NCI-H524 (cell line): ENCODE data around the gene MORN3.
A peak's percentile ranks its signal among the peaks of the same experiment; 100 is the strongest.
"Not testable (repeated sequence)": the region's sequence is repeated elsewhere in the genome, so short reads cannot be mapped to it uniquely, and the experiment has no call there.

Experiments
- DNase-seq, 2 experiments: peaks; one replicate each; lab custom pipeline; 2025; lab: John Stamatoyannopoulos, UW

The MORN3 gene

DNA sequence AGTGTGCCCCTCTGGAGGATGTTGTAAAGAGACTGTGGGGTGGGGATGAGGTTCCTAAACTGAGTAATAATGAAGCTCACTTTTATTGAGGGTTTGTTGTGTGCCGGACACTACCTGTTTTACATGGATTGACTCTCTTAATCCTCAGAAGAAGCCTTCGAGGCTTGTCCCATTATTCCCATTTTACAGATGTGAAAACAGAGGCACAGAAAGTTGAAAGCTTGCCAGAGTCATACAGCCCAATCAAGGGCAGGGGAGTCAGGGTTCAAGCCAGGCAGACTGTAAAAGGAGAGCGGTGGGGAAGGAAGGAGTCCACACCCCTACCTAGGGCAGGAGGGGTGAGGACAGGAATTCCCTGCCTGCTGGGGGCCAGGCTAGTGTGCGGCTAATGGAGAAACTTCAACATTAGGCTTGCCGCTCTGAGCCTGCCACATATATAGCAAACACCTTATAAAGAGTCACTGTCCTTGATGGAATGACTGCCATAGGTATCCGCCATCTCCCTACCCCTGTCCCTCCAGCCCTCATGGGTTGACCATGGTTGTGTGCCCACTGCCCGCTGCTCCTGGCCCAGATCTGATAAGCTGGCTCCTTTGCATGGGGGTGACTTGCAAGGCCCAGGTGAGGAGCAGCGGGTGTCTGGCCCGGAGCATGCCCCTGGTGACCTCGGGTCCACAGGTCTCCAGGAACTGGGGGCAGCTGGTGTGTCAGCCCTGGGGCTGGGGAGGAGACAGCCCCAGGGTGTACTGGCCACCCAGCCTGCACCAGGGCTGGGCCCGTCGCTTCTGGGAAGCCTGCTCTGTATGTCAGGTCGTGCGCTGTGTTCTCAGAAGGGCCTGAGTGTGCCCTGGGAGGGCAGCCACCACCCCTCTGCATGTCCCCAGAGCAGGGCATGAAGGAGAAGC, 30.9 kb downstream of the MORN3 start:
- DNase-seq, result no peak

DNA sequence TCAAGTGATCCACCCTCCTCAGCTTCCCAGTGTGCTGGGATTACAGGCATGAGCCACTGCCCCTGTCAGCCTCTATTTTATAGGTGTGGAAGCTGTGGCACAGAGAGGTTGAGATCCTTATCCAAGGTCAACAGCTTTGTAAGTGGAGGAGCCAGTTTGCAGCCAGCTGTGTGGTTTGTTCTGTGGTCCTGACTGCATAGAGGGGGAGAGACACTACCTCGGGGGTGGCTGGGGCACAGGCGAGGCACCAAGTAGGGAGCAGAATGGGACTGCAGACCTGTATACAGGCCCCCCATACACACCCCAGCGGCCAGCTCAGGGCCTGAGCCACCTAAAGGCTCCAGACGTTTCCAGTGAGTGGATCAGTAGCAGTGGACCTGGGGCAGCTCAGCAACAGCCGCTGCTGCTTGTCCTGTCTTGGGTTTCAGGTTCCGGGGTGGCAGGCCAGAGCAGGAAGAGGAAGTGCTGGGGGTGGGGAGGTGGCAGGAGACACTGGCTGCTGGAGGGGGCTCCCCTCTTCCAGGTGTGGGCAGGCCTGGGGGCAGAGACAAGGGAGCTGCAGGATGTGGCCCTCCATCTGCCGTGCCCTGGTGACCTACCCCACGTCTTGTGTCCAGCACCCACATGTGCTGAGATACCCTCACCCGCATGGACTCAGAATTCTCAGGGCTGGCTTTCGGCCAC, 32.1 kb downstream of the MORN3 start:
- no peak for DNase-seq

DNA sequence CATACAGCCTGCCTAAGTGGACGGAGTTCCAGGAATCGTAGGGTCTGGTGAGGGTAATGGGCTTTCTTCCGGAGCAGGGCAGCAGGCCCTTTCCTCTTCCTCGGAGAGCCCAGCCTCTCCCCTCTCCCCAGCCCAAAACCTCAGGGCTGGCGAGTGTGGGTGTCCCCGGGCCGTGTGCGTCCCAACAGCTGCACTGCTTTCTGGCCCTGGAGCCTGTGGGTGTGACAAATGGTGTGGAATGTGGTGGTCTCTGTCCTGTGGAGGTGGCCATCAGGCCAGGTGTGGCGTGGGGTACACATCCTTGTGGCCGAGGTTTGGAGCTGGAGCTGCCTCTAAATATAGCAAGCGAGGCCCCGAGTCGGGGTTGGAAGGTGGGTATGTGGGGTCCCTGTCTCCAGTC, 34.6 kb downstream of the MORN3 start:
- DNase-seq, result no peak

DNA sequence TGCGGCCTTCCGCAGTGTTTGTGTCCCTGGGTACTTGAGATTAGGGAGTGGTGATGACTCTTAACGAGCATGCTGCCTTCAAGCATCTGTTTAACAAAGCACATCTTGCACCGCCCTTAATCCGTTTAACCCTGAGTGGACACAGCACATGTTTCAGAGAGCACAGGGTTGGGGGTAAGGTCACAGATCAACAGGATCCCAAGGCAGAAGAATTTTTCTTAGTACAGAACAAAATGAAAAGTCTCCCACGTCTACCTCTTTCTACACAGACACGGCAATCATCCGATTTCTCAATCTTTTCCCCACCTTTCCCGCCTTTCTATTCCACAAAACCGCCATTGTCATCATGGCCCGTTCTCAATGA, 35.6 kb downstream of the MORN3 start:
- not testable (repeated sequence) for DNase-seq

DNA sequence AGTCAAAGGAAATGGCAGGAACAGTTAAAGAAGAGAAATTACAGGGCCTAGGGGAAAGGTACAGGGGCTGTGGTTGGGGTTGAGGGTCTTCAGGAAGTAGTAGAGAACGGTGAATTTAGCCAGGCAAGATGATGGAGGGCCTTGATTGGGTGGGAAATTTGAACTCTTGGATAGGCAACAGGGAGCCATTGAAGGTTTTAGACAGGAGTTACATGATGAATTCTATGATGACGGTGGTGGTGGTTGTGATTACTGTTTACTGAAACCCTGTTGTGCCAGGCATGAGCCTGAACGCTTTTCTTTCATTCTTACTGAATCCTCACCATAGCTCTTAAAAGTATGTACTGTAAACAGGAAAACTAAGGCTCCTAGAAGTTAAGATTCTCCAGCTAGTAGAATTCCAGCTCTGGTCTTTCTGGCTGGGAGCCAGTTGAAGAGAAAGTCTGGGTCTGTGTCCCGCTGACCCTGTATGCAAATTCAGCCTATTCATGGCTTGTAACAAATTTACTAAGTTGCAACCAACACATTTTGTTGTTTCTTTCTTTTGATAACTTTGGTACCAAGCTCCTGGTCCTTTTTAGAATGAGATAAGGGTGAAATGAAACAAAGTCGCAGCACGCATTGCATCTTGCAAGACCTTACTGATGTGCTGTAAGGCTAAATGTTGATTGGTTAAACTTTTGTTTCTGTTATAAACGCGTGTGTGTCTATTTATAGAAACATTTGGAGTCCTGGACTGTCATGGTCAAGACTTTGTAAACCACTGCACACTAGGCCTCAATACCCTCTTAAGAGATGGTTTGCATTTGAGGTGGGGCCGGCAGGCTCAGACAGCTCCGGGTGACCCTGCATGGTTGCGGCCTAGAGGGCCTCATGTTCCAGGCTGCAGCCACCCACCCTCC, 37.1 kb downstream of the MORN3 start:
- DNase-seq, result no peak

DNA sequence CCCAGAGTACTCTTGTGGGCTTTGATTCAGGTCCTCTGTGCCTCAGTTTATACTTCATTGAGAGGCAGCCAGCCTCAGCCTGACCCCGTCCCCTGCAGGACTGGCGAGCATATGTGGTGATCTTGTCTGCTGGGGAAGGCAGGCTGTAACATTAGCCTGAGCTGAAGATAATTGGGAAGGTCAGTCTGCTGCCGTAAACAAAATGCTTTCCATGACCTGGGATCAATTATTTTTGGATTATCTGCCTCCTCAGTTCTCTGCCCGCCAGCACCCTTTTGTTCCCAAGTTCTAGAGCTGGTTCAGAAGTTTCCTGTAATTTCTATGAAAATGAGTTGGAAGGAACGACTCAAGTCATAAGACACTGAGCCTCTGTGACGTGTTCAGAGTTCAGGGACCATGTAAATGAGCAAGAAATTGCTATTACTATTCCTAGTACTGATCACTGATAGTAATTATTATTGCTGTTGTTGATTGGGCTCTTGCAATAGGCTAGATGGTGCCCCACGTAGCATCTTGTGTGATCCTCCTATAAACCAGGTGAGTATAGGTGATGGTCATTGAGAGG, 38.6 kb downstream of the MORN3 start:
- no peak for DNase-seq

DNA sequence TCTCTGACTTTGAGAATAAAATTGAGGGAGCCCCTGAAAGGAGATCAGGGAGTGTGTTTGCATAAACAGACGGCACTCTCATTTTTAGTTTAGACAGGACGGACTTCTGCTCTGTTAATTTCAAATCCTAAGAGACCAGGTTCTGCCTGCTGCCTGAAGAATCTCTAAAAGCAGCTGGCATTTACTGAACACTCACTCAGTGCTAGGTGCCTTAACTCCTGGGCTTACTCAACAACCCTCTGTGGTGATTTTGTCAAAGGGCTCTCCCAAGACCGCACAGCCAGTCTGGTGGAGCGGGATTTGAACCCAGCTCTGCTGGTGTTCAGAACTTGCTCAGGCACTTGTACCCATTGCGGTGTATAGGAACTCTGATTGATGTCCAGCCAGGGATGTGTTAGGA, 40.9 kb downstream of the MORN3 start:
- no peak for DNase-seq

DNA sequence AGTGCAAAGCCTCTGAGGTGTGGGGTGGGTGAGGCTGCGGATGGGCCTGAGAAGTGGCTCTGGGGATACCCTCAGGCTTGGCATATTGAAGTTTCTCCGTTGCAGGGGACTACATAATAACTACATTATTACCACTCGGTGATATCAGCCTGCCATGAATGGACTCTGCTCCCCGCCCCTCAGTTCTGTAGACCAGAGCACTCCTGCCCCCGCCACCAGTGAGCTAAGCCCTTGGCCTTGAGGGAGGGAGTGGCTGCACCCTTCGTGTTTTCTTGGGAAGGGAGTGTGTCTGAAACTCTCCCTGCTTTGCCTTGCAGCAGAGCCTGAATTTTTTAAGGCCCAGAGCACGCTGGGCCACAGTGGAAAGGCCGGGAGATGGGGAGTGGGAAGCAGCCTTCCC, 41.4 kb downstream of the MORN3 start:
- no peak for DNase-seq

DNA sequence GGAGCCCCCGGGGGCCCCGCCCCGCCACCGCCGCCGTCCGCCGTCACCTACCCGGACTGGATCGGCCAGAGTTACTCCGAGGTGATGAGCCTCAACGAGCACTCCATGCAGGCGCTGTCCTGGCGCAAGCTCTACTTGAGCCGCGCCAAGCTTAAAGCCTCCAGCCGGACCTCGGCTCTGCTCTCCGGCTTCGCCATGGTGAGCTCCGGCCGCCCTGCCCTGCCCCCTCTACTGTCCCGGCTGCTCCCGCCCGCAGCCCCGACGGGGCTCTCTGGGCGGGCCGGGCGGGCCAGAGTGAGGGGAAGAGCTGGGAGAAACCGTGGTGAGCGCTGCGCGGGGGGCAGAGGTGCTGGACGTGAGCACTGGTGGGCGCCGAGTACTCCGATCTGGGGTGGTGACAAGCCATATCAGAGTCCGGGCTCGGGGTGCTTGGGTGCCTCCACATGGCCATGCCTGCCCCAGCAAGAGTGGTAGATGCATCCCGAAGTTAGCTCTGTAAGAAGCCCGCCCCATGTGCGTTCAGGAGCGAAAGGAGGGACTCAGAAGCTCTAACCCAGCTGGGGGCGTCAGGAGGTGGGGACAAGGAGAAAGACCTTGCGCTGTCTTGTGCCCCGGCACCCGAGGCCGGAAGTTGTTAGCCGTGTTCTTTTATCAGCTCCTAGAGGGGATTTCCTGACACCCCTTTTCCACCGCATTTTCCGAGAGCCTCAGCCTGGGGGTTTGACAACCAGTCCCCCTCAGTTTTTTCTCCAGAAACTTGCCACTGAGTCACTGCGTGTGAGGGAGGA, 42.4 kb downstream of the MORN3 start:
- DNase-seq, result peak; percentile 24 to 54

DNA sequence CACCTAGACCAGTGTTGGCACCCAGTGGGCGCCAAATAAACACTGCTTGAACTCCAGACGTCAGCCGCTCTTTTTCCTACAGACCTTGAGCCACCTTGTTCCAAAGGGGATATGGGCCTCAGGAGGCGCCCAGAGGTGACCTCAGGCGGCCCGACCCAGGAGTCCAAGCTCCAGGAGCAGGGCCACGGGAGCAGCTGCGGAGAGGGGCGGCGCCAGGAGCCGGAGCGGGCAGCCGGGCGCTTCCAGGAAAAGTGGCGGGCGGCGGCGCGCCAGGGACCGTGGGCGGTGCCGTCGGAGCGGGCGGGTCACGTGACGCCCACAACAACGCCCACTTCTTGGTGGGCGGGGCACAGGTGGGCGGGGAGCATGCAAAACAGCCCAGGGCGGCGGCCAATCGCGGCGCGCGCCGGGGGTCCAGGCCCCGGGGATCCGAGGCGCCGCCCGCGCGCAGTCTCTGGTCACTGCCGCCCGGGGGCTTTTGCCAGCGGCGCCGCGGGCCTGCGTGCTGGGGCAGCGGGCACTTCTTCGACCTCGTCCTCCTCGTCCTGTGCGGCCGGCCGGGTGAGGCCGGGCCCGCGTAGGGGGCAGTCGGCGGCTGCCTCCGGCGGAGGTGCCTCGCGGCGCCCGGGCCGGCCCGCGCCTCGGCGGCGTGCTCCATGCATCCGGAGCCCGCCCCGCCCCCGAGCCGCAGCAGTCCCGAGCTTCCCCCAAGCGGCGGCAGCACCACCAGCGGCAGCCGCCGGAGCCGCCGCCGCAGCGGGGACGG, 43.2 kb downstream of the MORN3 start, which contains the start of gene ORAI1:
TSS of gene ORAI1 (plus strand) at position 444 of the 766 bp plus-strand sequence.
- DNase-seq, result peak; percentile 65 to 92

DNA sequence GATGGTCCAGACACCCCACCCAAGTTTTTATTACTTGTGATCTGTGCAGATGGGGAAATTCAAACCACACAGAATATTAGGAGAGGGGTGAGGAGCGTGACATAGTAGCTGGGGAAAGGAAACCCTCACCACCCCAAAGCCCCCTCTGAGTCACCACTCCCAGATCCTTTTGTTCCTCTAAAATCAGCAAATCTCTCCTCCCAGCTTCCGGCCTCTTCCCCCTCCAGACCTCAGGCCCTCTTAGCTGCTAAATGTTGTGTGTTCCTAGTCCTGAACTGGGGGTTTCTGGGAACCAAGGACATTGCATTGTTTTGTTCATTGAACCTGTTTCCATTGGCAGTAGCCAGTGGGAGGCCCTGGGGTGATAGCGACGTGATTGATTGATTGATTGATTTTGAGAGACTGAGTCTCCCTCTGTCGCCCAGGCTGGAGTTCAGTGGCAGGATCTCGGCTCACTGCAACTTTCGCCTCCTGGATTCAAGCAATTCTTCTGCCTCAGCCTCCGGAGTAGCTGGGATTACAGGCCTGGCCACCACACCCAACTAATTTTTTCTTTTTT, 49.0 kb downstream of the MORN3 start:
- no peak for DNase-seq

DNA sequence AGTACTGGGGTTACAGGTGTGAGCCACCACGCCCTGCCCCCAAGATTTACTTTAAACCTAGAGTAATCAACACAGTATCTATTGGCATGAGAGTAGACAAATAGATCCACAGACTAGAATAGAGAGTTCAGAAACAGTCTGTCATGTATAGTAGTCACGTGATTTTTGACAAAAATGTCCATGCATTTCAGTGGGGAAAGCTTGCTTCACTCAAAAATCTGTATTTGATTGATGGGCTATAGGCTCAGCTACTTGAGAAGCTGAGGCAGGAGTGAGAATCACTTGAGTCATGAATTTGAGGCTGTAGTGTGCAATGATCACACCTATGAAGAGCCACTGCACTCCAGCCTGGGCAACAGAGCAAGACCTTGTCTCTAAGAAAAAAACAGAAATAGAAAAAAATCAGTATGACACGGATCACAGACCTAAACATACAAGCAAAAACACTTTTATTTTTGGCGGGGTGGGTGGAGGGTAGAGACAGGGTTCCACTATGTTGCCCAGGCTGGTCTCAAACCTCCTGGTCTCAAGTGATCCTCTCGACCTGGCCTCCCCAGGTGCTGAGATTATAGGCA, 50.7 kb downstream of the MORN3 start:
- no peak for DNase-seq

DNA sequence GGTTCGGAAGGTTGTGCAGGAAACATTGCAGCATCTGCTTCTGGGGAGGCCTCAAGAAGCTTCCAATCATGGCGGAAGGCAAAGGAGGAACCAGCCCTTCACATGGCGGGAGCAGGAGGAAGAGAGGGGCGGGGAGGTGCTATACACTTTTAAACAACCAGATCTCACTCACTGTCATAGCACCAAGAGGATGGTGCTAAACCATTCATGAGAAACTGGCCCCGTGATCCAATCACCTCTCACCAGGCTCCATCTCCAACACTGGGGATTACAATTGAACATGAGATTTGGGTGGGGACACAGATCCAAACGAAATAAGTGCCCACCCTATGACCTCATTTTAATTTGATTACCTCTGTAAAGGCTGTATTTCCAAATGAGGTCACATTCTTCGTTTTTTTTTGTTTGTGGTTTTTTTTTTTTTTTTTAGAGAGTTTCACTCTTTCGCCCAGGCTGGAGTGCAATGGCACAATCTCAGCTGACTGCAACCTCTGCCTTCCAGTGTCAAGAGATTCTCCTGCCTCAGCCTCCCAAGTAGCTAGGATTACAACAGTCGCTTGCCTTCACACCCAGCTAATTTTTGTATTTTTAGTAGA, 54.5 kb downstream of the MORN3 start:
- DNase-seq, result no peak

DNA sequence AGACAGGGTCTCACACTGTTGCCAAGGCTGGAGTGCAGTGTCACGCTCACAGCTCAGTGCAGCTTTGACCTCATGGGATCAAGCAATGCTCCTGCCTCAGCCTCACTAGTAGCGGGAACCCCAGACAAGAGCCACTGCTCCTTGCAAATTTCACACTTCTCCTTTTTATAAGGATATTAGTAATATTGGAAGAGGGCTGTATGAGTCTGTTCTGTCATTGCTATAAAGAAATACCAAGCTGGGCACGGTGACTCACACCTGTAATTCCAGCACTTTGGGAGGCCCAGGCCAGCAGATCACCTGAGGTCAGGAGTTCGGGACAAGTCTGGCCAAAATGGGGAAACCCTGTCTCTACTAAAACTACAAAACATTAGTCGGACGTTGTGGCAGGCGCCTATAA, 56.0 kb downstream of the MORN3 start:
- DNase-seq, result no peak

DNA sequence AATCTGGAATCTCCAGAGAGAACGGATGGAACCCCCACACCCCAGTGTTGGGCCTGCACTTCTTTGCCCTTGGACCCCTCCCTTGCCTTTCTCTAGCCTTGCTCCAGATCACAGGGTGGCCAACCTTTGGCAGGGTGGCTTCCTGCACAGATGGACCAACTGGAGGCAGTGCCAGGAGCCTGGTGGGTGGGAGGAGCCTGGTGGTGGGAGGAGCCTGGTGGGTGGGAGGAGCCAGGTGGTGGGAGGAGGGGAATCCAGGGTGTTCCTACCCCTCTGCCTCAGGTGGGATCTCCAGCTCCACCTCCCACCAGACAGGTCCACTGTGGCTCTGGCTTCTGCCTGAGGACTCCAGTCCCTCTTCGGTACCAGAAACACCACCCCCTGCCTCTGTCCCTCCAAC, 58.1 kb downstream of the MORN3 start:
- DNase-seq, result no peak

DNA sequence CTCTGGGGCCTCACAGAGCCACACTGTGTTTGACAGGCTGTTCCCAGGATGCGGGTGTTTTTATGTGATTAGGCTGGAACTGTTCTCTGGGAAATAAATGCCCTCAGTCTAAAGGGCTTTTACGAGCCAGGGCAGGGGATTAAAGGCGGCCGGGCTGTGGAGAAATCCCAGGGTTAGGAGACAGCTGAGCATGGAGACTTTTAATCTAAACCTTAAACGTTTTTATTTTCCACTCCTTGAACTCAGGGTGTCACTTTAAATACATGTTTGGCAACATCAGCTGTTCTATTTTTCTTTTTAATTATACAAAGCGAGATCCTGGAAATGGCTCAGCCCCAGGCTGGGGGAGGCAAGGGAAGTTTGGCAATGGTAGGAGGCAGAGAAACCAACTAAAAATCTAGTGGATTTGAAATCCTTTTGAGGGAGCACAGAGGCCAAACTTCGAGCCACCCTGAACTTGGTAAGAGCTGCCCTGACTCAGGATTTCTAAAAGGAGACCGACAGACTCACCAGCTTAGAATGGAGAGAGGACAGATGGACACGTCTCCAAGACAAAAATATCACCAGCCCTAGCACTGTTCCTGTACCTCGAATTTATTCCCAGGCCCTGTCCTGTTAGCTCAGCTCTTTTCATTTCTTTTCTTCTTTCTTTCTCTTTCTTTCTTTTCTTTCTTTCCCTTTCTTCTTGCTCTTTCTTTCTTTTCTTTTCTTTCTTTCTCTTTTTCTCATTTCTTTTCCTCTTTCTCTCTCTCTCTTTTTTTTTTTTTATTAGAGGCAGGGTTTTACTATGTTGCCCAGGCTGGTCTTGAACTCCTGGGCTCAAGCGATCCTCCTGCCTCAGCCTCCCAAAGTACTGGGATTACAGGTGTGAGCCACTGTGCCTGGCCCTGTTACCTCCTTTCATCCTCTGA, 59.0 kb downstream of the MORN3 start:
- no peak for DNase-seq

DNA sequence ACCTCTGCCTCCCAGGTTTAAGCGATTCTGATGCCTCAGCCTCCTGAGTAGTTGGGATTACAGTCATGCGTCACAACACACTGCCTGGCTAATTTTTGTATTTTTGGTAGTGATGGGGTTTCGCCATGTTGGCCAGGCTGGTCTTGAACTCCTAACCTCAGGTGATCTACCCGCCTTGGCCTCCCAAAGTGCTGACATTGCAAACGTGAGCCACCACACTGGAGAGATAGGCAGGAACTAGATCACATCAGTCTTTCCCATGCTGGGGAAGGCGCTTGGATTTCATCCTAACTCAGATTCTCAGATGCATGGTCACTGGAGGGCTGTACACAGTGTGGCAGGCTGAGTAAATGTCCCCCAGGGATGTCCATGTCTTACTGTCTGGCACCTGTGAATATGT, 61.2 kb downstream of the MORN3 start:
- no peak for DNase-seq

DNA sequence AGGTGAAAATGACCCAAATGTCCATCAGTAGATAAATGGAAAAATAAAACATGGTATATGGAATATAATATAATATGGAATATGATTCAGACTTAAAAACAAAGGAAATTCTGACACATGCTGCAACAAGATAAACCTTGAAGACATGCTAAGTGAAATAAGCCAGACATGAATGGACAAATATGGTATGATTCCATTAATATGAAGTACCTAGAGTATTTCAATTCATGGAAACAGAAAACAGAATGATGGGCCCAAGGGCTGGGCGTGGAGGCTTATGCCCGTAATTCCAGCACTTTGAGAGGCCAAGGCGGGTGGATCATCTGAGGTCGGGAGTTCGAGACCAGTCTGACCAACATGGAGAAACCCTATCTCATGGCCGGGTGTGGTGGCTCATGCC, 65.9 kb downstream of the MORN3 start:
- DNase-seq, result no peak
